HG03066 (cell line): Measurements from ENCODE around the gene POPDC3.
"Not testable (repeated sequence)": the region's sequence is repeated elsewhere in the genome, so short reads cannot be mapped to it uniquely, and the experiment has no call there.

Source experiments
- ATAC-seq: cut with Tn5 transposase; IDR thresholded peaks from one replicate; pipeline ENCODE4 v1.9.1; 2021; ENCODE audit warnings: low read depth; ENCODE audit not compliant: unreplicated experiment

POPDC3 gene

GRCh38 chr6:105196076-105196475, 16.3 kb upstream of the POPDC3 start:
- ATAC-seq, result no peak

GRCh38 chr6:105194591-105194990, 14.8 kb upstream of the POPDC3 start:
- ATAC-seq, result no peak

GRCh38 chr6:105194106-105194505, 14.3 kb upstream of the POPDC3 start:
- no peak for ATAC-seq

- ATAC-seq, result no peak
Measured at GRCh38 chr6:105193647-105194046, 13.8 kb upstream of the POPDC3 start.

GRCh38 chr6:105192707-105193465, 13.1 kb upstream of the POPDC3 start:
- ATAC-seq, result no peak

- no peak for ATAC-seq
Measured at GRCh38 chr6:105191351-105191750, 11.5 kb upstream of the POPDC3 start.

GRCh38 chr6:105189026-105189820, 9.4 kb upstream of the POPDC3 start:
- no peak for ATAC-seq

GRCh38 chr6:105188251-105188650, 8.4 kb upstream of the POPDC3 start:
- ATAC-seq, result no peak

GRCh38 chr6:105186576-105186975, 6.8 kb upstream of the POPDC3 start:
- no peak for ATAC-seq

- ATAC-seq, result no peak
Measured at GRCh38 chr6:105184921-105185320, 5.1 kb upstream of the POPDC3 start.

- ATAC-seq, result no peak
Measured at GRCh38 chr6:105181981-105182515, 2.2 kb upstream of the POPDC3 start.

- ATAC-seq, result no peak
Measured at GRCh38 chr6:105178636-105179035, 1.2 kb downstream of the POPDC3 start.

GRCh38 chr6:105178110-105178509, 1.7 kb downstream of the POPDC3 start:
- ATAC-seq, result no peak

- no peak for ATAC-seq
Measured at GRCh38 chr6:105177556-105177955, 2.3 kb downstream of the POPDC3 start.

- no peak for ATAC-seq
Measured at GRCh38 chr6:105174512-105174911, 5.3 kb downstream of the POPDC3 start.

GRCh38 chr6:105172515-105172914, 7.3 kb downstream of the POPDC3 start:
- not testable (repeated sequence) for ATAC-seq

GRCh38 chr6:105170059-105170458, 9.8 kb downstream of the POPDC3 start:
- ATAC-seq, result no peak

GRCh38 chr6:105167914-105168313, 11.9 kb downstream of the POPDC3 start:
- no peak for ATAC-seq

- no peak for ATAC-seq
Measured at GRCh38 chr6:105164418-105164817, 15.4 kb downstream of the POPDC3 start.

GRCh38 chr6:105163183-105163582, 16.6 kb downstream of the POPDC3 start:
- ATAC-seq, result no peak

GRCh38 chr6:105162377-105162776, 17.4 kb downstream of the POPDC3 start:
- ATAC-seq, result no peak

- ATAC-seq, result no peak
Measured at GRCh38 chr6:105161421-105161820, 18.4 kb downstream of the POPDC3 start.
